Measurements from ENCODE around the gene TXNL4A. TPM values are rescaled to one million over a fixed set of nuclear protein-coding genes. Genes with fewer than 3 reads are reported as not detected.

Gene TXNL4A
- total RNA-seq, 1 donor from 2014 or later, result 104 TPM

- no peak for TF ChIP-seq CTCF (IDR thresholded peaks at IDR 0.05; ENCODE audit: unreplicated experiment)
- Mint-ChIP-seq H3K27ac (no peak overlapping the region), H3K4me3 (ENCODE audit: low read depth) (no peak overlapping the region), H3K36me3 (ENCODE audit: insufficient read depth) (no peaks in the 10 kb centered on the region), H3K4me1 (ENCODE audit: low read depth) (peaks cover 16% of the 10 kb centered on the region), H3K27me3 (peaks cover 53% of the 10 kb centered on the region), H3K9me3 (ENCODE audit: low read depth) (no peaks in the 10 kb centered on the region)
- DNase-seq (ENCODE audit: low spot score, unreplicated experiment), result no peak
Measured at GRCh38 chr18:79958981-79959380, 29.4 kb downstream of the TXNL4A start.

- Mint-ChIP-seq H3K4me1 (ENCODE audit: low read depth) (peaks cover 11% of the 10 kb centered on the region), H3K27ac (no peak overlapping the region), H3K4me3 (ENCODE audit: low read depth) (no peak overlapping the region), H3K9me3 (ENCODE audit: low read depth) (no peaks in the 10 kb centered on the region), H3K27me3 (peaks cover 53% of the 10 kb centered on the region), H3K36me3 (ENCODE audit: insufficient read depth) (no peaks in the 10 kb centered on the region)
- no peak for DNase-seq (ENCODE audit: low spot score, unreplicated experiment)
- TF ChIP-seq CTCF (IDR thresholded peaks at IDR 0.05; ENCODE audit: unreplicated experiment), result no peak
Measured at GRCh38 chr18:79956276-79956675, 32.1 kb downstream of the TXNL4A start.

GRCh38 chr18:79955302-79956075, 32.9 kb downstream of the TXNL4A start:
- no peak for DNase-seq (ENCODE audit: low spot score, unreplicated experiment)
- no peaks in the 10 kb centered on the region for H3K9me3 Mint-ChIP-seq (ENCODE audit: low read depth)
- peaks cover 6% of the 10 kb centered on the region for H3K4me1 Mint-ChIP-seq (ENCODE audit: low read depth)
- H3K4me3 Mint-ChIP-seq (ENCODE audit: low read depth), result no peak overlapping the region
- peaks cover 47% of the 10 kb centered on the region for H3K27me3 Mint-ChIP-seq
- no peaks in the 10 kb centered on the region for H3K36me3 Mint-ChIP-seq (ENCODE audit: insufficient read depth)
- H3K27ac Mint-ChIP-seq, result no peak overlapping the region
- TF ChIP-seq CTCF (IDR thresholded peaks at IDR 0.05; ENCODE audit: unreplicated experiment), result no peak

- Mint-ChIP-seq H3K27me3 (peaks cover 40% of the 10 kb centered on the region), H3K4me1 (ENCODE audit: low read depth) (peaks cover 1% of the 10 kb centered on the region), H3K36me3 (ENCODE audit: insufficient read depth) (no peaks in the 10 kb centered on the region), H3K9me3 (ENCODE audit: low read depth) (no peaks in the 10 kb centered on the region), H3K27ac (no peak overlapping the region), H3K4me3 (ENCODE audit: low read depth) (no peak overlapping the region)
- no peak for TF ChIP-seq CTCF (IDR thresholded peaks at IDR 0.05; ENCODE audit: unreplicated experiment)
- DNase-seq (ENCODE audit: low spot score, unreplicated experiment), result no peak
Measured at GRCh38 chr18:79954791-79955190, 33.6 kb downstream of the TXNL4A start.

- DNase-seq (ENCODE audit: low spot score, unreplicated experiment), result no peak
- no peaks in the 10 kb centered on the region for H3K36me3 Mint-ChIP-seq (ENCODE audit: insufficient read depth)
- peaks cover 38% of the 10 kb centered on the region for H3K27me3 Mint-ChIP-seq
- no peak overlapping the region for H3K4me3 Mint-ChIP-seq (ENCODE audit: low read depth)
- H3K27ac Mint-ChIP-seq, result no peak overlapping the region
- TF ChIP-seq CTCF (IDR thresholded peaks at IDR 0.05; ENCODE audit: unreplicated experiment), result no peak
- peaks cover 1% of the 10 kb centered on the region for H3K4me1 Mint-ChIP-seq (ENCODE audit: low read depth)
- H3K9me3 Mint-ChIP-seq (ENCODE audit: low read depth), result no peaks in the 10 kb centered on the region
Measured at GRCh38 chr18:79953971-79954651, 34.3 kb downstream of the TXNL4A start.

Data from progenitor cell of endocrine pancreas (in vitro differentiated cells).